Measurements from ENCODE around the gene PDCD7. TPM values are rescaled to one million over a fixed set of nuclear protein-coding genes. Genes with fewer than 3 reads are reported as not detected.
"Not testable (repeated sequence)": the region's sequence is repeated elsewhere in the genome, so short reads cannot be mapped to it uniquely, and the experiment has no call there.

Gene PDCD7
- total RNA-seq, 2 donors from 2014 or later: 8.9 to 13.3 TPM

DNA sequence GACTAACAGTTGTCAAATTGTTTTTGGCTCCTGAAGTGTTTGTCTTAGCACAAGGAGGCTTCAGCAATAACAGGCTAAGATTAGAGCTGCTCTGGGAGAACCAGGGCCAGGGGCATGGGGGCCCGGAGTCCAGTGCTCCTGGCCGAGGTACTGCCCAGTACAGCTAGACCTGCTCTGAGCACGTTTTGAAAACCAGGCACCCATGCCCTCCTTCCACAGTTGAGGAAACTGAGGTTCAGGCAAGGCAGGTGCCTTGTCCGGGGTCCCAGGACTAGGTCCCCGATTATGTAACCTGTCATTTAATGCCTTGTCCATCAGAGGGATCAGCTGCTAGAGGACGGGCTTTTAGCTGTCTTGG is 37.9 kb downstream of the PDCD7 start:
- H3K9me3 ChIP-seq: no peaks in the 10 kb centered on the region
- DNase-seq (ENCODE audit: low spot score): no peak

DNA sequence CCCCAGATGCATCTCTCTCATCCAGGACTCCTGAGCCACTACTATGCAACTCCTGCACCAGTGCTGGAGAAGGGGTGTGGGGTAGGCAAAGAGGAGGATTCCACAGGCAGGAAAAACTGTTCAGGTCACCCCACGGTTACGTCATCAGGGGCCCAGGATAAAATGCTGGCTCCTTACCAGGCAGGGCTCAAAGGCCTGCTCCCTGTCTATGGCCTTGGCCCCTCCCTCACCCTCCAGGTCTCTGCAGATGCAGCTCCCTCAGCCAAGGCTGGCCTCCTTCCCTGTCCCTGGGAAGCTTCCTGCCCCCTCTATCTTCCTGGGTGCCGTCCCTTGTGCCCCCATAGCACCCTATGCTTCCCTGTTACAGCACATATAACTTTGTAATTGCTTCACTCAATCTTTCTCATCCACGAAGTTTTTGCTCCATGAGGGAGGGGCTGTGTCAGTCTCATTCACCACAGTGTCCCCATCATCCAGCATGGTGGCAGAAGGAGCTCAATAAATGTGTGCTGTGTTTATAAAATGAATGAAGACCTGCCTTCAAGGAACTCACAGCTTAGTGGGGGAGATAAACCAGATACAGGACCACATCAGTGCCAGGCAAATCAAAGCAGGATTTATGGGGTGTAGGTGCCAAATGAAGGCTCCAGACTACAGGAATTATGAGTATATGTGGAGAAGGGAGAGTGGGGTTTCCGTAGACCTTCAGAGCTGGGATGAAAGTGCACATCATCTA is 38.4 kb downstream of the PDCD7 start:
- H3K36me3 ChIP-seq: peaks cover 27% of the 10 kb centered on the region
- no peaks in the 10 kb centered on the region for H3K27me3 ChIP-seq
- DNase-seq (ENCODE audit: low spot score): no peak
- no peak overlapping the region for H3K4me3 ChIP-seq
- no peak overlapping the region for H3K27ac ChIP-seq
- TF ChIP-seq, protein P1, sequence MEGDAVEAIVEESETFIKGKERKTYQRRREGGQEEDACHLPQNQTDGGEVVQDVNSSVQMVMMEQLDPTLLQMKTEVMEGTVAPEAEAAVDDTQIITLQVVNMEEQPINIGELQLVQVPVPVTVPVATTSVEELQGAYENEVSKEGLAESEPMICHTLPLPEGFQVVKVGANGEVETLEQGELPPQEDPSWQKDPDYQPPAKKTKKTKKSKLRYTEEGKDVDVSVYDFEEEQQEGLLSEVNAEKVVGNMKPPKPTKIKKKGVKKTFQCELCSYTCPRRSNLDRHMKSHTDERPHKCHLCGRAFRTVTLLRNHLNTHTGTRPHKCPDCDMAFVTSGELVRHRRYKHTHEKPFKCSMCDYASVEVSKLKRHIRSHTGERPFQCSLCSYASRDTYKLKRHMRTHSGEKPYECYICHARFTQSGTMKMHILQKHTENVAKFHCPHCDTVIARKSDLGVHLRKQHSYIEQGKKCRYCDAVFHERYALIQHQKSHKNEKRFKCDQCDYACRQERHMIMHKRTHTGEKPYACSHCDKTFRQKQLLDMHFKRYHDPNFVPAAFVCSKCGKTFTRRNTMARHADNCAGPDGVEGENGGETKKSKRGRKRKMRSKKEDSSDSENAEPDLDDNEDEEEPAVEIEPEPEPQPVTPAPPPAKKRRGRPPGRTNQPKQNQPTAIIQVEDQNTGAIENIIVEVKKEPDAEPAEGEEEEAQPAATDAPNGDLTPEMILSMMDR (IDR thresholded peaks at IDR 0.05): no peak
- H3K4me1 ChIP-seq: peaks cover 0 to 24% of the 10 kb centered on the region in 2 donors
- no peaks in the 10 kb centered on the region for H3K9me3 ChIP-seq

More for the DNA sequence above, 37.9 kb downstream of the PDCD7 start:
- H3K4me3 ChIP-seq: no peak overlapping the region
- no peaks in the 10 kb centered on the region for H3K27me3 ChIP-seq
- H3K27ac ChIP-seq: no peak overlapping the region
- H3K36me3 ChIP-seq: peaks cover 27% of the 10 kb centered on the region
- TF ChIP-seq, protein P1 (IDR thresholded peaks at IDR 0.05): no peak
- H3K4me1 ChIP-seq: peaks cover 0 to 20% of the 10 kb centered on the region in 2 donors

DNA sequence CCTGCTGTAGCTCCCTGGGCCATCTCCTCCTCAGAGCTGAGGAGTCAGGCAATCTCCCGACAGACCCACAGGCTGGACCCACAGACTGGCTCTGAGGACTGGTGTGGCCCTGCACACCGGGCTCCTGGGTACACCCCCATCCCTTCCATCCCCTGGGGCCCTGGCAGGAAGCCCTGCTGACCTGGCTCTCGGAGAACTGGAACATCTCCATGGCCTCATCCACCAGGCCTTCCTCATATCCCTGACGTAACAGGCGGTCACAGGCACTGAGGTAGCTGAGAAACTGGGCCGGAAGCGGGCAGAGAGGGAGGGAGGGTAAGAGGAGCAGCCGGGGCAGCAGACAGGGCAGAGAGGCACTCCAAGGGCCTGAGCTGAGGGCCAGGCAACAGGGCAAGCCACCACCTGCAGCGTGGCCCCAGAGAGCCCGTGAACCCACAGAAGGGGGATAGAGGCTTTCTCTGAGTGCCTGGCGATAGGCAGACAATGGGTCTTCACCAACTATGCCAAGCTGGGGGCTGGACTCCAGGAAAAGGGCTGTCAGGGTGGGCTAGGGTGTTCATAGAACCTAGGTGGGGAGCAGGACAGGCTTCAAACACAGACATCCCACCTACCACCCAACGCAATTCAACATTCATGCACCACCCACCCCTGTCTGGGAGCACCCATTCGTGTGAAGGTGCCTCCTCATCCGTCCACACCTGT is 39.2 kb downstream of the PDCD7 start:
- peaks cover 0 to 31% of the 10 kb centered on the region in 2 donors for H3K4me1 ChIP-seq
- peak overlapping the region in 1 of 2 donors; percentile 3 for H3K27ac ChIP-seq
- H3K27me3 ChIP-seq: no peaks in the 10 kb centered on the region
- TF ChIP-seq, protein P1 (IDR thresholded peaks at IDR 0.05): no peak
- no peak for DNase-seq (ENCODE audit: low spot score)
- H3K36me3 ChIP-seq: peaks cover 20% of the 10 kb centered on the region
- no peaks in the 10 kb centered on the region for H3K9me3 ChIP-seq
- no peak overlapping the region for H3K4me3 ChIP-seq

DNA sequence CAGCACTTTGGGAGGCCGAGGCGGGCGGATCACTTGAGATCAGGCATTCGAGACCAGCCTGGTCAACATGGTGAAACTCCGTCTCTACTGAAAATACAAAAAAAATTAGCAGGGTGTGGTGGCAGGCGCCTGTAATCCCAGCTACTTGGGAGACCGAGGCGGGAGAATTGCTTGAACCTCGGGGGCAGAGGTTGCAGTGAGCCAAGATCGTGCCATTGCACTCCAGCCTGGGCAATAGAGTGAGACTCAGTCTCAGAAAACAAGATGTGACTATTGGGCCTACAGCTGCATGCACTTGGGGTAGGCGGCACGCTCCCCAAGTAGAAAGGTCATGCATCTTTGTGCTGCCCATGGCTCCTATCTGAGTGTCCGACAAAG is 39.8 kb downstream of the PDCD7 start:
- H3K4me3 ChIP-seq; H3K27me3 ChIP-seq; H3K27ac ChIP-seq; H3K9me3 ChIP-seq; DNase-seq (ENCODE audit: low spot score): not testable (repeated sequence)
- Histone ChIP-seq H3K4me1 (peaks cover 0 to 38% of the 10 kb centered on the region in 2 donors), H3K36me3 (peaks cover 13% of the 10 kb centered on the region)

DNA sequence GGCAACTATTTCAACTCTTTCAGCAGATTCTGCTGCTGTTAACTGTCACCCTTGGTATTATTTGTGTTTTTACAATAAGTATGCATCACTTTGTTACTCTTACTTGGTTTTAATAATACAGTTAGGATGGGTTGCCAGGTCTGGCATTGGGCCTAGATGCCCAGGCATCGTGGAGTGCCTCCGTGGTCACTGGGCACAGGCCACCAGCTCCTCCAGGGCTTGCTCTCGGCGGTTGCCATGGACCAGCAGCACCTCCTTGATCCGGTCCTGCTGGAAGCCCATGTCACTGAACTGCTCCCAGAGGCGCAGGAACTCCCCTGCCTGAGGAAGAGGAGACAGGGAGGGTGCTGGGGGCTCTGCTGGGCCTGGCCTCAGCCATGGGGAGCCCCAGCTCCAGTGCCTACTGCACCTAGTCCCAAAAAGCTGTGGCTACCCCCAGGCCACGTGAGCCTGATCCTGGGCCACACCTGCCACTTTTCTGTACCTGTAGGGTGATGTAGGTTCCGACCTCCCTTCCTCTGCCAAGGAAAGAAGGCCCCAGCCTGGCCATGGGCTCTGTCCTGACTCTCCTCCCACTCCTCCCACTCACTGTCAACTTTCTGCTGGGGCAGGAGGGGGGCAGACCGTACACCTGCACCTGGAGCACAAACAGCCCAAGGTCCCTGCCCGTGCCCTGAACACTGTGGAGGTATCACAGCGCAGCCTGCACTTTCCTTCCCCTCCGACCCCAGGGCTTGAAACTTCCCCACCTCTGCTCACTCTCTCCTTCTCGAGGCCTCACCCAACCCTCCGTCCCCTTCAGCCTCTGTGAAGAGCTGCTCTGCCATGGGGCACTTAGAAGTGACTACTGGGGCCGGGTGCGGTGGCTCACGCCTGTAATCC is 40.5 kb downstream of the PDCD7 start:
- Histone ChIP-seq H3K4me1 (peaks cover 0 to 44% of the 10 kb centered on the region in 2 donors), H3K36me3 (peaks cover 7% of the 10 kb centered on the region), H3K9me3 (no peaks in the 10 kb centered on the region), H3K4me3 (no peak overlapping the region), H3K27ac (no peak overlapping the region), H3K27me3 (no peaks in the 10 kb centered on the region)
- TF ChIP-seq, protein P1 (IDR thresholded peaks at IDR 0.05): no peak
- no peak for DNase-seq (ENCODE audit: low spot score)

All from right atrium auricular region (tissue), 2 donors.